Measurements from ENCODE around the gene ZNF428.
"Not testable (repeated sequence)": the region's sequence is repeated elsewhere in the genome, so short reads cannot be mapped to it uniquely, and the experiment has no call there.

ZNF428 gene

DNA sequence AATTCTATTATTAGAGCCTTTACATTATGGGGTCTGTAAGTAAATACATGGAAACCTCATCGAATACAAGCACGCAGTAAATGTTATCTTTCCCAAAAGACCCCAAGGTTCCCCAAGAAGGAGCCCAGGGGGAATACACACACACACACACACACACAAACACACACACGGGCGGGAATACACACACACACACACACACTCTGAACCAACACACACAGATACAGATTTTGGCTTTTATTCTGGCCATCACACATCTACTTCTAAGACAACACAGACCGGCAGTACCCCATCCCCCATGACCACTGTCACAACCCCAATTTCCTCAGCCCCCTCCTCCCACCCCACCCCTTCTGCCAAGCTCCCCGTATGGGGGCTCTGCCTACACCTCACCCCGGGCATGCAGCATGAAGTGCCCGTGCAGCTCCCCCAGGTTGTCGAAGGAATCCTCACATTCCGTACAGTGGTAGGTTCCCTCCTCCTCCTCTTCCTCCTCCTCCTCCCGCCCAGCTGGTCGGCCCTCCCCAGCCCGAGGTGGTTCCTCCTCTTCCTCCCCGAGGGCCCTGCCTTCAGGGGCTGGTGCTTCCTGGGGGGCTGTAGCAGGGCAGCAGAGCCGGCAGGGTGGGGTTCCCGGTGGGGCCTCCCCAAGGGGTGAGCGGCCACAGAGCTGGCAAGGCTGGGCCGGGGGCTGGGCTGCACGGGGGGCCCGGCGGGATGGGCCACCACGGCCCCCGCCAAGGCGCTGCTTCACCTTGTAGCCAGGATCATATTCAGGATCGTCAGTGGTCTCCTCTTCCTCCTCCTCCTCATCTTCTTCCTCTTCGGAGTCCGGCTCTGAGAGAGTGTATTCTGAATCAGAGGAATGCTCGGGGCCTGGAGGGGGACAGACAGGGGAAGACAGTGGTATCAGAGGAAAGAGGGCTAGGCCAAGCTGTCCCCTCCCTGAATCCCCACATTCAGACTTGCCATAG is 11.9 kb downstream of the ZNF428 start:
- DNase-seq (ENCODE audit: low read depth), result no peak
- H3K4me3 ChIP-seq (ENCODE audit: low read depth, low read length), result no peak overlapping the region
- TF ChIP-seq, protein P1, sequence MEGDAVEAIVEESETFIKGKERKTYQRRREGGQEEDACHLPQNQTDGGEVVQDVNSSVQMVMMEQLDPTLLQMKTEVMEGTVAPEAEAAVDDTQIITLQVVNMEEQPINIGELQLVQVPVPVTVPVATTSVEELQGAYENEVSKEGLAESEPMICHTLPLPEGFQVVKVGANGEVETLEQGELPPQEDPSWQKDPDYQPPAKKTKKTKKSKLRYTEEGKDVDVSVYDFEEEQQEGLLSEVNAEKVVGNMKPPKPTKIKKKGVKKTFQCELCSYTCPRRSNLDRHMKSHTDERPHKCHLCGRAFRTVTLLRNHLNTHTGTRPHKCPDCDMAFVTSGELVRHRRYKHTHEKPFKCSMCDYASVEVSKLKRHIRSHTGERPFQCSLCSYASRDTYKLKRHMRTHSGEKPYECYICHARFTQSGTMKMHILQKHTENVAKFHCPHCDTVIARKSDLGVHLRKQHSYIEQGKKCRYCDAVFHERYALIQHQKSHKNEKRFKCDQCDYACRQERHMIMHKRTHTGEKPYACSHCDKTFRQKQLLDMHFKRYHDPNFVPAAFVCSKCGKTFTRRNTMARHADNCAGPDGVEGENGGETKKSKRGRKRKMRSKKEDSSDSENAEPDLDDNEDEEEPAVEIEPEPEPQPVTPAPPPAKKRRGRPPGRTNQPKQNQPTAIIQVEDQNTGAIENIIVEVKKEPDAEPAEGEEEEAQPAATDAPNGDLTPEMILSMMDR (conservative IDR thresholded peaks at IDR 0.05; ENCODE audit: low read depth, low read length), result no peak

DNA sequence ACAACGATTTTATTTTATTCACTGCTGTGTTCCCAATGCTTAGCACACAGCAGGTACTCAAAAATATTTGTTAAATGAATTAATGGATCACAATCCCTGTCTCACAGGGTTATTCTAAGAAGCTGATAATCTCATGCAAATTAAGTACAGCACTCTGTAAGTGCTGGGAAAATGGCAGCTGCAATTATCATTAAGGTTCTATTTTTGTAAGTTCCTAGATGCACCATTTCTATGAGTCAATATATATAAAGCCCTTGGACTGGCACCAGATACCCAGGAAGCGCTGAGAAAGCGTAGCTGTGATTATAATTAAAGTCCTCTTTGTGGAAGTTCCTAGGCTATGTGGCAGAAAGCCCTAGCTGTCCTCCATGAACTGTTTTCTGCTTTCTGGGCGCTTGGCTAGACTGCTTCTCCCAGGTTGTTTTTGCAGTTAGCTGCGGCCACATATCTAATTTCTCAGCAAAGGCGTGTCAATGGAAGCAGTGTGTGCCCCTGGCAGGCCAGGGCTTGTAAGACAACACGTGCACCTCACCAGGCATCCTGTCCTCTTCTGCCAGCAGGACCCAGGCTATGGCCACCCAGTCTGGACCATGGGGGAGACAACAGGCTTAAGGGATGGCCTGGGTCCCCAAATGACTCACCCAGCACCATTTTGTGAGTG is 12.7 kb downstream of the ZNF428 start:
- no peak for DNase-seq (ENCODE audit: low read depth)
- H3K4me3 ChIP-seq (ENCODE audit: low read depth, low read length), result no peak overlapping the region
- TF ChIP-seq, protein P1 (conservative IDR thresholded peaks at IDR 0.05; ENCODE audit: low read depth, low read length), result no peak

DNA sequence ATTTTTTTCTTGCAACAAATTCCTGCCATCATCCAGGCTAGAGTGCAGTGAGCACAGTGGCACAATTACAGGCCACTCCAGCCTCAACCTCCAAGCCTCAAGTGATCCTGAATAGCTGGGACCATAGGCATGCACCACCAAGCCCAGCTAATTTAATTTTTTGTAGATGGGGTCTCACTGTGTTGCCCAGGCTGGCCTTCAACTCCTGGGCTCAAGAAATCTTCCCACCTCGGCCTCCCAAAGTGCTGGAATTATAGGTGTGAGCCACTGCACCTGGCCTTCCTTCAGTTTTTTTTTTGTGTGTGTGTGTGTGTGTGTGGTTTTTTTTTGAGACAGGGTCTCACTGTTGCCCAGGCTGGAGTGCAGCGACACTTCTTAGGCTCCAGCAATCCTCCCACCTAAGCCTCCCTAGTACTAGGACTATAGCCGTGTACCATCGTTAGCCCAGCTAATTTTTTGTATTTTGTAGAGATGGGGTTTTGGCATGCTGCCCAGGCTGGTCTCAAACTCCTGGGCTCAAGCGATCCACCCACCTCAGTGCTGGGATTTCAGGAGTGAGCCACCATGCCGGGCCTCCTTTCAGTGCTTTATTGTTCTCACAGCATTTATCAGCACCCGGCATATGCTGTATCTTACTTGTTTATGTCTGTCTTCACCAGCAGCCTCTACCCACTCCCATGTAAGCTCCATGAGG is 13.4 kb downstream of the ZNF428 start:
- no peak for DNase-seq (ENCODE audit: low read depth)
- H3K4me3 ChIP-seq (ENCODE audit: low read depth, low read length), result no peak overlapping the region
- TF ChIP-seq, protein P1 (conservative IDR thresholded peaks at IDR 0.05; ENCODE audit: low read depth, low read length), result no peak

GRCh38 chr19:43600326-43600725 is 19.1 kb downstream of the ZNF428 start:
- not testable (repeated sequence) for DNase-seq (ENCODE audit: low read depth); H3K4me3 ChIP-seq (ENCODE audit: low read depth, low read length)

GRCh38 chr19:43599635-43600295 is 19.7 kb downstream of the ZNF428 start:
- no peak for DNase-seq (ENCODE audit: low read depth)
- TF ChIP-seq, protein P1 (conservative IDR thresholded peaks at IDR 0.05; ENCODE audit: low read depth, low read length), result no peak

GRCh38 chr19:43598445-43599240 is 20.8 kb downstream of the ZNF428 start:
- TF ChIP-seq, protein P1 (conservative IDR thresholded peaks at IDR 0.05; ENCODE audit: low read depth, low read length), result no peak
- H3K4me3 ChIP-seq (ENCODE audit: low read depth, low read length), result no peak overlapping the region
- DNase-seq (ENCODE audit: low read depth), result no peak

More at GRCh38 chr19:43599635-43600295, 19.7 kb downstream of the ZNF428 start:
- no peak overlapping the region for H3K4me3 ChIP-seq (ENCODE audit: low read depth, low read length)

All from choroid plexus epithelial cell (primary cell).